ENCODE measurements around the gene TEX22.

The TEX22 gene

DNA sequence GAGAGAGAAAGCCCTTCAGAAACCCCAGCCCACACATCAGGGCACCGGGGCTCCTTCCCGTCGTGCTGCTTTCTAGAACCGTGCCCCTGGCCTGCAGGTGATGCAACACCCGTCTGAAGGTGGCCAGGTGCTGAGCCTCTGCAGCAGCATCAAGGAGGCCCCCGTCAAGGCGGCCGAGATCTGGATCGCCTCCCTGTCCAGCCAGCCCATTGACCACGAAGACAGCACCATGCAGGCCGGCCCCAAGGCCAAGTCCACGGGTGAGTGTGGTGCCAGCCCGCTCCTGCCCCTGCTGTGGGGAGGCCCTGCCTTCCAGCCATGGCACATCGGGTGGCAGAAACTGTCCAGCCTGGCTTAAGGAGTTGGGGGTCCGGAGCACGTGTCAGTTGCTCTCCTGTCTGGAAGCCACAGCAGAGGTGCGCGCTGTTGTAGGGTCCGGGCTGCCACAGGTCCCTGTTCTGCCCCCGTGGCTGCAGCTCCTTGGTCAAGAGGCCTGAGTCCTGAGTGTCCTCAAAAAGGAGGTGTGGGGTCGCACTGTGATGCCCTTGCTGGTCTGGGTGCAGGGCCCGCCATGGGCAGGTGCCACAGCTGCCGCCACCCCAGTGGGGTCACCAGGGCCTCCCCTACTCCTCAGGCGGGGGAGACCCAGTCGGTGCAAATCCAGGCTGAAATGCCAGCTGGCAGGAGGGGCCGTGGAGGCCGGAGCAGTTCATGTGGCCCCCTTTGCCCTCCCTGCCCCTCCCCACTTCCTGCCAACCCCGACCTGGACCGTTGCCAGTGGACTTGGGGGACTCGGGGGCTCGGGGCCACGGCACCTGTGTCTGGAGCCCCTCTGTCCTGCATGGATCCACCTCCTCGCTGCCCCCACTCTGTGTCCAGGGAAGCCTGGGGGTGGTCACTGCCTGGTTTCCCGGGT is 31.0 kb upstream of the TEX22 start:
- TF ChIP-seq CTCF (conservative IDR thresholded peaks at IDR 0.05; ENCODE audit: low read depth, low read length) = no peak
- DNase-seq (ENCODE audit: low read depth) = no peak
- no peak overlapping the region for H3K4me3 ChIP-seq (ENCODE audit: low read depth, low read length)

GRCh38 chr14:105368032-105368417 is 30.3 kb upstream of the TEX22 start:
- H3K4me3 ChIP-seq (ENCODE audit: low read depth, low read length) = no peak overlapping the region
- TF ChIP-seq CTCF (conservative IDR thresholded peaks at IDR 0.05; ENCODE audit: low read depth, low read length) = no peak
- DNase-seq (ENCODE audit: low read depth) = no peak

DNA sequence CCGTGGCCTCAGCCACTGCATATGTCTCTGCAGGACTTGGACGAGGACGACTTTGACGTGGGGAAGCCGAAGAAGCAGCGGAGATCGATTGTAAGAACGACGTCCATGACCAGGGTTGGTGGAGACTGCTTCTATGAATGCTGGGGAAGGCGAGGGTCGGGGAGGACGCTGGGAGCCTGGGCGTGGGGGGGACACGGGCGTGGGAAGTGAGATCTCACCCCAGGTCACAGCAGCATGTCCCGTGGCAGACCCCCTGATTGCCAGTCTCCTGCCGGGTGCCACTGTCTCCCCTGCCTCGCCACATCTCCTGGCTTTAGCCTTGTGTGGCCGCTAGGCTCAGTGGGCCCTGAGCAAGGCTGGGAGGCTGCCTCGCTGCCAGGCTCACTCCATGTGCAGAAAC is 29.9 kb upstream of the TEX22 start:
- no peak for TF ChIP-seq CTCF (conservative IDR thresholded peaks at IDR 0.05; ENCODE audit: low read depth, low read length)
- DNase-seq (ENCODE audit: low read depth) = no peak
- no peak overlapping the region for H3K4me3 ChIP-seq (ENCODE audit: low read depth, low read length)

GRCh38 chr14:105368910-105369652 is 29.3 kb upstream of the TEX22 start:
- no peak for TF ChIP-seq CTCF (conservative IDR thresholded peaks at IDR 0.05; ENCODE audit: low read depth, low read length)
- H3K4me3 ChIP-seq (ENCODE audit: low read depth, low read length) = no peak overlapping the region
- DNase-seq (ENCODE audit: low read depth) = no peak

DNA sequence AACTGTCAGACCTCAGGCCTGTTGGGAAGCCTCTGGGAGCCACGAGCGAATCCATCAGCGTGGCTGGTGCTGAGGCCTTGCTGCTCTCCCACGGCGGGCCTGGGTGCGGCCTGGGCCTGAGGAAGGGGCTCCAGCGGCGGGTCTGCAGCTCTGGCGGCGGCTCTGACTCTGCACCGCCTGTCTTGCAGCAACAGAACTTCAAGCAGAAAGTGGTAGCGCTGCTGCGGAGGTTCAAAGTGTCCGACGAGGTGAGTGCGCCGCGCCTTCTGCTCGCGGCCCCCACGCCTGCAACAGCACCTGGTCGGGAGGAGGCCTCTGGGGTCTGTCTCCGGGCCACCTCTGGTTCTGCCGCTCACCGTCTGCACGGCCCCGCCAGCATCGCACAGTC is 28.7 kb upstream of the TEX22 start:
- no peak overlapping the region for H3K4me3 ChIP-seq (ENCODE audit: low read depth, low read length)
- TF ChIP-seq CTCF (conservative IDR thresholded peaks at IDR 0.05; ENCODE audit: low read depth, low read length) = no peak
- no peak for DNase-seq (ENCODE audit: low read depth)

- TF ChIP-seq CTCF (conservative IDR thresholded peaks at IDR 0.05; ENCODE audit: low read depth, low read length) = no peak
- no peak for DNase-seq (ENCODE audit: low read depth)
- no peak overlapping the region for H3K4me3 ChIP-seq (ENCODE audit: low read depth, low read length)
Measured at GRCh38 chr14:105374389-105374788, 23.9 kb upstream of the TEX22 start.

All from choroid plexus epithelial cell (primary cell).